GM12878 (cell line): ENCODE data around the gene EPRS1. TPM values are rescaled to one million over a fixed set of nuclear protein-coding genes. Genes with fewer than 3 reads are reported as not detected.

Source experiments
- BRCA1 ChIP-seq: IDR thresholded peaks from 2 replicates; pipeline ENCODE4 v1.6.1; 2011; ENCODE audit warnings: low read depth, low read length, improper control_type of control experiment
- E2F4 ChIP-seq: IDR thresholded peaks from 2 replicates; pipeline ENCODE4 v1.6.1; 2012; ENCODE audit warnings: low read depth, low read length, improper control_type of control experiment
- EP300 ChIP-seq, 2 experiments: fragments of 150-350 bp in 1 of 2; IDR thresholded peaks; 2 replicates each; pipeline ENCODE4 v1.6.1; 2011 to 2012; ENCODE audit warnings: low read depth in 2 of 2, low read length in 2 of 2, borderline replicate concordance in 1 of 2, improper control_type of control experiment in 1 of 2, inconsistent platforms in 1 of 2; ENCODE audit not compliant: control insufficient read depth in 1 of 2
- FOS ChIP-seq: IDR thresholded peaks from 3 replicates; pipeline ENCODE4 v1.6.1; 2011; ENCODE audit warnings: borderline replicate concordance; ENCODE audit not compliant: insufficient read length; ENCODE audit errors: extremely low read depth
- HSF1 ChIP-seq: fragments of 150-350 bp; IDR thresholded peaks from 2 replicates; pipeline ENCODE4 v1.6.1; 2014; ENCODE audit warnings: mild to moderate bottlenecking, low read depth, low read length
- IRF3 ChIP-seq: fragments of 450-650 bp; IDR thresholded peaks from 2 replicates; pipeline ENCODE4 v1.6.1; 2014; ENCODE audit warnings: mild to moderate bottlenecking
- JUND ChIP-seq: IDR thresholded peaks from 2 replicates; pipeline ENCODE4 v1.6.1; 2012; ENCODE audit warnings: low read depth, mild to moderate bottlenecking, low read length, improper control_type of control experiment, moderate library complexity
- KDM1A ChIP-seq: fragments of 200-600 bp; sonication (generic); IDR thresholded peaks from 2 replicates; pipeline ENCODE4 v1.6.1; 2016; ENCODE audit warnings: borderline replicate concordance
- NRF1 ChIP-seq: conservative IDR thresholded peaks from 2 replicates; pipeline ENCODE4 v1.6.1; 2011; ENCODE audit warnings: mild to moderate bottlenecking, low read depth, low read length, improper control_type of control experiment
- PKNOX1 ChIP-seq: fragments of 450-650 bp; IDR thresholded peaks from 2 replicates; pipeline ENCODE4 v1.6.1; 2016; ENCODE audit warnings: mild to moderate bottlenecking
- POLR2AphosphoS2 ChIP-seq: IDR thresholded peaks from 2 replicates; pipeline ENCODE4 v1.6.1; 2011; ENCODE audit warnings: low read depth, mild to moderate bottlenecking, low read length, improper control_type of control experiment, moderate library complexity
- SIN3A ChIP-seq: IDR thresholded peaks from 2 replicates; pipeline ENCODE4 v1.6.1; 2012; ENCODE audit warnings: low read depth, low read length, improper control_type of control experiment
- ZBTB11 ChIP-seq: fragments of 450-650 bp; formaldehyde crosslinking; IDR thresholded peaks from 2 replicates; pipeline ENCODE4 v1.5.0; 2022; ENCODE audit warnings: mild to moderate bottlenecking, missing genetic modification characterization
- ZNF592 ChIP-seq: fragments of 450-650 bp; IDR thresholded peaks from 2 replicates; pipeline ENCODE4 v1.6.1; 2017; ENCODE audit warnings: mild to moderate bottlenecking, moderate library complexity
- polyA plus RNA-seq, 11 experiments: library from polyadenylated mRNA; depleted of rRNA in 4 of 11; unstranded in 6 of 11; stranded (reverse) in 5 of 11; fragments of >200 nt; fragmentation: Nextera tagmentation in 4 of 11; fragmentation: Illumina TruSeq in 1 of 11; extraction: Ambion mirVana in 4 of 11; extraction: Trizol in 1 of 11; gene quantifications; 1 replicate in 1 of 11; 2 replicates in 10 of 11; pipeline versions ENCODE4 v1.2.1 to v1.2.3, GENCODE V29; 2011 to 2016; ENCODE audit warnings: inconsistent platforms in 2 of 11, missing spikeins in 2 of 11, low read depth in 1 of 11
- total RNA-seq, 4 experiments: library from RNA; depleted of rRNA in 3 of 4; stranded (reverse); fragments of >200 nt in 3 of 4; fragmentation: Illumina TruSeq in 1 of 4; extraction: Trizol in 1 of 4; gene quantifications; 2 replicates each; pipeline versions ENCODE4 v1.2.1 to v1.2.3, GENCODE V29; 2013 to 2021

Gene EPRS1
- total and polyA plus RNA-seq, 10 of the 15 experiments (the other 5 are each of a cell fraction or from before 2014, with no cell fraction given): 68.2 to 175 (median 119) TPM

GRCh38 chr1:220067269-220068204 is 21.2 kb upstream of the EPRS1 start (continued):
- TF ChIP-seq ZBTB11 (CRISPR knock-in tag) (no peak), HSF1 (no peak), IRF3 (no peak), ZNF592 (no peak), NRF1 (no peak), FOS (no peak), JUND (no peak), E2F4 (no peak), EP300 (IDR thresholded peaks at IDR 0.05; ENCODE audit: borderline replicate concordance in 1 of 2, control insufficient read depth in 1 of 2, low read depth in 2 of 2, low read length in 2 of 2) (no peak), KDM1A (no peak), PKNOX1 (no peak), BRCA1 (no peak), POLR2AphosphoS2 (no peak), SIN3A (no peak)
